GM12891 (cell line): ENCODE data around the gene SLCO2A1.

Experiments
- POLR2A ChIP-seq: IDR thresholded peaks from 2 replicates; pipeline ENCODE4 v1.6.1; 2011; ENCODE audit warnings: low read depth, low read length, control low read depth
- POLR2AphosphoS5 ChIP-seq: IDR thresholded peaks from 2 replicates; pipeline ENCODE4 v1.6.1; 2011; ENCODE audit warnings: low read depth, low read length, control low read depth
- SPI1 ChIP-seq: IDR thresholded peaks from 2 replicates; pipeline ENCODE4 v1.6.1; 2011; ENCODE audit warnings: low read depth, low read length, control low read depth

GRCh38 chr3:133943639-133944141, 86.0 kb downstream of the SLCO2A1 start:
- TF ChIP-seq POLR2A (no peak), POLR2AphosphoS5 (no peak), SPI1 (no peak)
